Epithelial cell of proximal tubule (primary cell): Measurements from ENCODE around the gene ATG10. TPM values are rescaled to one million over a fixed set of nuclear protein-coding genes. Genes with fewer than 3 reads are reported as not detected.
"Not testable (repeated sequence)": the region's sequence is repeated elsewhere in the genome, so short reads cannot be mapped to it uniquely, and the experiment has no call there.

Experiments used
- DNase-seq: peaks from one replicate; pipeline ENCODE4 v3.0.0-alpha.2; 2011; ENCODE audit warnings: low read depth
- H3K4me3 ChIP-seq: 2 replicates; pipeline ENCODE4 v1.5.1; 2011; ENCODE audit warnings: low read depth, mild to moderate bottlenecking, low read length
- CTCF ChIP-seq: conservative IDR thresholded peaks from 2 replicates; pipeline ENCODE4 v1.5.1; 2012; ENCODE audit warnings: low read depth, mild to moderate bottlenecking, low read length
- total RNA-seq: library from RNA; depleted of rRNA; stranded (reverse); fragments of >200 nt; gene quantifications from 2 replicates; pipeline ENCODE4 v1.2.3, GENCODE V29; 2015

Gene ATG10
- total RNA-seq, 1 donor from 2014 or later, result 20.9 TPM

- H3K4me3 ChIP-seq, result no peak overlapping the region
- DNase-seq, result no peak
- TF ChIP-seq CTCF, result no peak
These were observed 46.6 kb downstream of the ATG10 start for GRCh38 chr5:82018462-82018861.

- TF ChIP-seq CTCF, result no peak
- H3K4me3 ChIP-seq, result no peak overlapping the region
- DNase-seq, result no peak
These were observed 47.7 kb downstream of the ATG10 start for GRCh38 chr5:82019342-82020138.

GRCh38 chr5:82022499-82022898 is 50.7 kb downstream of the ATG10 start:
- H3K4me3 ChIP-seq, result no peak overlapping the region
- no peak for TF ChIP-seq CTCF
- no peak for DNase-seq

GRCh38 chr5:82023644-82024043 is 51.8 kb downstream of the ATG10 start:
- no peak for DNase-seq
- no peak overlapping the region for H3K4me3 ChIP-seq
- TF ChIP-seq CTCF, result no peak

GRCh38 chr5:82031220-82032119 is 59.6 kb downstream of the ATG10 start:
- DNase-seq, result no peak
- TF ChIP-seq CTCF, result no peak
- H3K4me3 ChIP-seq, result no peak overlapping the region

- DNase-seq, H3K4me3 ChIP-seq: not testable (repeated sequence)
These were observed 71.1 kb downstream of the ATG10 start for GRCh38 chr5:82042894-82043293.

GRCh38 chr5:82044010-82044409 is 72.2 kb downstream of the ATG10 start:
- H3K4me3 ChIP-seq, result no peak overlapping the region
- no peak for DNase-seq
- TF ChIP-seq CTCF, result no peak
